H9 (cell line): ENCODE results near the gene MRPL20. TPM values are rescaled to one million over a fixed set of nuclear protein-coding genes. Genes with fewer than 3 reads are reported as not detected.

Source experiments
- DNase-seq: peaks from one replicate; pipeline ENCODE4 v3.0.0-alpha.2; 2017
- H2AFZ ChIP-seq: one replicate; pipeline ENCODE4 v1.6.1; 2013; ENCODE audit warnings: mild to moderate bottlenecking, low read length, control low read depth, moderate library complexity
- H2AK5ac ChIP-seq: 2 replicates; pipeline ENCODE4 v1.6.1; 2013; ENCODE audit warnings: low read length, control low read depth, mixed read lengths; ENCODE audit not compliant: insufficient read length
- H2BK120ac ChIP-seq: one replicate; pipeline ENCODE4 v1.6.1; 2013; ENCODE audit warnings: low read depth, mild to moderate bottlenecking, low read length, control low read depth, inconsistent platforms; ENCODE audit not compliant: poor library complexity, severe bottlenecking
- H2BK12ac ChIP-seq: 2 replicates; pipeline ENCODE4 v1.6.1; 2013; ENCODE audit warnings: low read length, control low read depth, mixed read lengths, low read depth; ENCODE audit not compliant: insufficient read length
- H2BK15ac ChIP-seq: 2 replicates; pipeline ENCODE4 v1.6.1; 2013; ENCODE audit warnings: low read depth, low read length, control low read depth
- H2BK20ac ChIP-seq: one replicate; pipeline ENCODE4 v1.6.1; 2013; ENCODE audit warnings: low read depth, mild to moderate bottlenecking, low read length, control low read depth, inconsistent platforms; ENCODE audit not compliant: poor library complexity, severe bottlenecking
- H2BK5ac ChIP-seq: 2 replicates; pipeline ENCODE4 v1.6.1; 2013; ENCODE audit warnings: low read length, control low read depth, mixed read lengths; ENCODE audit not compliant: insufficient read length
- H3K14ac ChIP-seq: 2 replicates; pipeline ENCODE4 v1.6.1; 2013; ENCODE audit warnings: low read length, control low read depth; ENCODE audit not compliant: insufficient read depth
- H3K18ac ChIP-seq: 2 replicates; pipeline ENCODE4 v1.6.1; 2013; ENCODE audit warnings: low read depth, mild to moderate bottlenecking, mixed read lengths, low read length, control low read depth; ENCODE audit not compliant: insufficient read length
- H3K23ac ChIP-seq: 2 replicates; pipeline ENCODE4 v1.6.1; 2013; ENCODE audit warnings: low read length, control low read depth, mixed read lengths, low read depth; ENCODE audit not compliant: insufficient read length
- H3K23me2 ChIP-seq: 2 replicates; pipeline ENCODE4 v1.6.1; 2013; ENCODE audit warnings: low read depth, mild to moderate bottlenecking, mixed read lengths, low read length, control low read depth; ENCODE audit not compliant: insufficient read length, poor library complexity, severe bottlenecking
- H3K27ac ChIP-seq: 2 replicates; pipeline ENCODE4 v1.5.1; 2013; ENCODE audit warnings: low read length, control low read depth, mixed read lengths, low read depth; ENCODE audit not compliant: insufficient read length
- H3K27me3 ChIP-seq: 2 replicates; pipeline ENCODE4 v1.6.1; 2013; ENCODE audit warnings: low read length, control low read depth, inconsistent platforms; ENCODE audit not compliant: insufficient read depth
- H3K4ac ChIP-seq: 2 replicates; pipeline ENCODE4 v1.6.1; 2013; ENCODE audit warnings: low read depth, mild to moderate bottlenecking, control low read depth, inconsistent platforms, low read length, moderate library complexity
- H3K4me1 ChIP-seq: 2 replicates; pipeline ENCODE4 v1.6.1; 2013; ENCODE audit warnings: low read length, control low read depth, inconsistent platforms; ENCODE audit not compliant: insufficient read depth
- H3K4me2 ChIP-seq: 2 replicates; pipeline ENCODE4 v1.6.1; 2013; ENCODE audit warnings: low read length, control low read depth, mixed read lengths; ENCODE audit not compliant: insufficient read length, insufficient read depth
- H3K56ac ChIP-seq: 2 replicates; pipeline ENCODE4 v1.6.1; 2013; ENCODE audit warnings: low read depth, mild to moderate bottlenecking, mixed read lengths, low read length, control low read depth; ENCODE audit not compliant: insufficient read length
- H3K79me1 ChIP-seq: 2 replicates; pipeline ENCODE4 v1.6.1; 2013; ENCODE audit warnings: low read depth, mild to moderate bottlenecking, moderate library complexity, low read length, control low read depth, inconsistent platforms; ENCODE audit not compliant: insufficient read depth, poor library complexity, severe bottlenecking
- H3K79me2 ChIP-seq: 2 replicates; pipeline ENCODE4 v1.6.1; 2013; ENCODE audit warnings: low read length, control low read depth, inconsistent platforms; ENCODE audit not compliant: insufficient read depth
- H3K9ac ChIP-seq: 2 replicates; pipeline ENCODE4 v1.6.1; 2013; ENCODE audit warnings: low read length, control low read depth, mixed read lengths; ENCODE audit not compliant: insufficient read length; ENCODE audit errors: extremely low read depth
- H3K9me3 ChIP-seq: one replicate; pipeline ENCODE4 v1.6.1; 2013; ENCODE audit warnings: low read depth, low read length, inconsistent platforms; ENCODE audit not compliant: control insufficient read depth
- H3T11ph ChIP-seq: one replicate; pipeline ENCODE4 v1.6.1; 2013; ENCODE audit warnings: mild to moderate bottlenecking, low read length, control low read depth, inconsistent platforms
- H4K20me1 ChIP-seq: one replicate; pipeline ENCODE4 v1.6.1; 2013; ENCODE audit not compliant: control insufficient read depth, insufficient read length, insufficient read depth
- H4K5ac ChIP-seq: 2 replicates; pipeline ENCODE4 v1.6.1; 2013; ENCODE audit warnings: low read depth, mild to moderate bottlenecking, mixed read lengths, low read length, control low read depth; ENCODE audit not compliant: insufficient read length
- H4K8ac ChIP-seq: replicated peaks from 2 replicates; pipeline ENCODE4 v1.6.1; 2013; ENCODE audit warnings: low read length, control low read depth, mixed read lengths, low read depth; ENCODE audit not compliant: insufficient read length
- H4K91ac ChIP-seq: 2 replicates; pipeline ENCODE4 v1.6.1; 2013; ENCODE audit warnings: low read depth, mild to moderate bottlenecking, moderate library complexity, mixed read lengths, low read length, control low read depth; ENCODE audit not compliant: insufficient read length
- H3K27ac Mint-ChIP-seq, 3 experiments: 2 replicates in 2 of 3; 3 replicates in 1 of 3; pipeline ENCODE4 v1.8.0; 2020 to 2021; ENCODE audit warnings: mixed read lengths in 3 of 3, mild to moderate bottlenecking in 1 of 3, moderate library complexity in 1 of 3
- H3K27me3 Mint-ChIP-seq: 2 replicates; pipeline ENCODE4 v1.8.0; 2021; ENCODE audit warnings: low read depth, mild to moderate bottlenecking, moderate library complexity, mixed read lengths
- H3K36me3 Mint-ChIP-seq, 3 experiments: 2 replicates in 2 of 3; 3 replicates in 1 of 3; pipeline ENCODE4 v1.8.0; 2020 to 2021; ENCODE audit warnings: low read depth in 3 of 3, mixed read lengths in 3 of 3; ENCODE audit not compliant: insufficient read depth in 1 of 3
- H3K4me1 Mint-ChIP-seq, 2 experiments: 2 replicates each; pipeline ENCODE4 v1.8.0; 2020; ENCODE audit warnings: mixed read lengths in 2 of 2
- H3K4me3 Mint-ChIP-seq, 2 experiments: 2 replicates in 1 of 2; 3 replicates in 1 of 2; pipeline ENCODE4 v1.8.0; 2020 to 2021; ENCODE audit warnings: mild to moderate bottlenecking in 2 of 2, mixed read lengths in 2 of 2, moderate library complexity in 1 of 2
- H3K9me3 Mint-ChIP-seq, 2 experiments: 2 replicates in 1 of 2; 3 replicates in 1 of 2; pipeline ENCODE4 v1.8.0; 2020; ENCODE audit warnings: mild to moderate bottlenecking in 2 of 2, mixed read lengths in 2 of 2, moderate library complexity in 1 of 2
- WGBS: extraction: QIAGEN DNeasy Blood & Tissue Kit; methylation state at CpG from one replicate; pipeline ENCODE4 v1.1.7; 2013; ENCODE audit warnings: missing lambda C conversion rate, low lambda C conversion rate, mixed read lengths; ENCODE audit not compliant: insufficient read length; ENCODE audit errors: extremely low coverage; 5-methylcytosine and 5-hydroxymethylcytosine counted together
- total RNA-seq: library from RNA; stranded (reverse); gene quantifications from 2 replicates; pipeline ENCODE4 v1.2.1, GENCODE V29; 2021
- TF ChIP-seq, protein P1 (sequence below): fragments of 200-600 bp; sonication (generic); conservative IDR thresholded peaks from 3 replicates; pipeline ENCODE4 v1.8.0; 2021; ENCODE audit warnings: antibody characterized with exemption, mild to moderate bottlenecking

The MRPL20 gene
- total RNA-seq, 1 experiment from 2014 or later = 162 TPM

DNA sequence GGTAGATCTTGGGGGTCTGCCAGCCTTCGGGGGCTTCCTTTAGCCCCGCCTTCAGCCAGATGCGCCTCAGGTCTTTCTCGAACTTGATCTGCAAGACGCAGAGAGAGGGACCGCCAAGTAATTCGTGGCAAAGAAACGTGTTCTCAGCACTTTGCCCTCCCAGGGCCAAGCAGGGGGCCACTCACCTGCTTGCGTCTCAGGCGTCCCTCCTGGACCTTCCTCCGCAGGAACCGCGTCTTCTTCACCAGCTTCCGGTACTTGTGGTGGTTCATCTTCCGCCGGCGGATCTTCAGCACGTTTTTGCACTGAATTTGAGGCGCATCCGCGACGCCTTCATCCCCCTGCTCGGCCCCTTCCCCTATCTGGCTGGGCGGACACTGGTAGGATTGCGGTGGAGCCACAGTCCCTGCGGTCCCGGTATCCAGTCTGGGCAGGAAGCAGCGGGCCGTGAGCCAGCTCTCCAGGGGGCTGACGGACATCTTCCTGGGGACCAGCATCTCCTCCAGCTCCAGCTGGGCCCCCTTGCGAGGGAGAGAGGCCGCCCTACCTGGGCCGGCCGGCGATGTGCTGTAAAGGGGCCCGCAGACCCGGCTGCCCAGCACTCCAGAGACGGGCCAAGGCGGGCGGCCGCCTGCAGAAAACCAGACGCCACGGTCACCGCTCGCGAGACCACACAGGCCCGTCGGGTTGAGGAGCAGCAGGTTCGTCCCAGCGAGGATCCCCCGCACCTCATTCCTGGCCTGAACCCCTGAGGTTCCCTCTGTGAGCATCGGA, 33.1 kb downstream of the MRPL20 start:
- H3K36me3 Mint-ChIP-seq = peaks cover 6 to 20% (median 12%) of the 10 kb centered on the region in 3 experiments

More for the DNA sequence above, 33.1 kb downstream of the MRPL20 start:
- no peak overlapping the region for H3K23ac ChIP-seq
- no peak overlapping the region for H2BK12ac ChIP-seq
- WGBS = no CpG with 5 or more reads among the region's 52 CpGs
- H3K14ac ChIP-seq = no peak overlapping the region
- no peaks in the 10 kb centered on the region for H3K27me3 ChIP-seq
- H3K4me2 ChIP-seq = peak overlapping the region; percentile 94
- no peak overlapping the region for H4K8ac ChIP-seq
- no peak for DNase-seq
- no peak overlapping the region for H3T11ph ChIP-seq
- H3K4me3 Mint-ChIP-seq = peak overlapping the region; percentile 83 to 88
- no peak overlapping the region for H2BK5ac ChIP-seq
- peaks cover 2% of the 10 kb centered on the region; the same call in 1 of the 2 replicates for H3K27me3 Mint-ChIP-seq
- H3K18ac ChIP-seq = no peak overlapping the region
- no peak overlapping the region for H4K5ac ChIP-seq
- peaks cover 4% of the 10 kb centered on the region; the same call in 1 of the 2 replicates for H3K79me2 ChIP-seq
- no peak overlapping the region for H2AK5ac ChIP-seq
- no peaks in the 10 kb centered on the region for H4K20me1 ChIP-seq
- peaks cover 5 to 10% of the 10 kb centered on the region in 2 experiments for H3K4me1 Mint-ChIP-seq
- H2AFZ ChIP-seq = no peak overlapping the region
- H3K9me3 Mint-ChIP-seq = no peaks in the 10 kb centered on the region
- H2BK20ac ChIP-seq = no peak overlapping the region
- no peak overlapping the region for H2BK120ac ChIP-seq
- no peak overlapping the region for H2BK15ac ChIP-seq
- peaks cover 10% of the 10 kb centered on the region for H3K23me2 ChIP-seq
- peak overlapping the region; percentile 92 for H3K9ac ChIP-seq
- no peak overlapping the region for H3K4ac ChIP-seq
- H3K56ac ChIP-seq = no peak overlapping the region
- no peak overlapping the region for H3K27ac ChIP-seq
- TF ChIP-seq, protein P1, sequence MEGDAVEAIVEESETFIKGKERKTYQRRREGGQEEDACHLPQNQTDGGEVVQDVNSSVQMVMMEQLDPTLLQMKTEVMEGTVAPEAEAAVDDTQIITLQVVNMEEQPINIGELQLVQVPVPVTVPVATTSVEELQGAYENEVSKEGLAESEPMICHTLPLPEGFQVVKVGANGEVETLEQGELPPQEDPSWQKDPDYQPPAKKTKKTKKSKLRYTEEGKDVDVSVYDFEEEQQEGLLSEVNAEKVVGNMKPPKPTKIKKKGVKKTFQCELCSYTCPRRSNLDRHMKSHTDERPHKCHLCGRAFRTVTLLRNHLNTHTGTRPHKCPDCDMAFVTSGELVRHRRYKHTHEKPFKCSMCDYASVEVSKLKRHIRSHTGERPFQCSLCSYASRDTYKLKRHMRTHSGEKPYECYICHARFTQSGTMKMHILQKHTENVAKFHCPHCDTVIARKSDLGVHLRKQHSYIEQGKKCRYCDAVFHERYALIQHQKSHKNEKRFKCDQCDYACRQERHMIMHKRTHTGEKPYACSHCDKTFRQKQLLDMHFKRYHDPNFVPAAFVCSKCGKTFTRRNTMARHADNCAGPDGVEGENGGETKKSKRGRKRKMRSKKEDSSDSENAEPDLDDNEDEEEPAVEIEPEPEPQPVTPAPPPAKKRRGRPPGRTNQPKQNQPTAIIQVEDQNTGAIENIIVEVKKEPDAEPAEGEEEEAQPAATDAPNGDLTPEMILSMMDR = no peak
- H3K9me3 ChIP-seq = no peaks in the 10 kb centered on the region
- H3K27ac Mint-ChIP-seq = peak overlapping the region; percentile 10 to 95 (median 61); a peak in 4 of 7 replicates
- peaks cover 13% of the 10 kb centered on the region for H3K79me1 ChIP-seq
- H4K91ac ChIP-seq = no peak overlapping the region
- no peaks in the 10 kb centered on the region; the same call in 1 of the 2 replicates for H3K4me1 ChIP-seq
